Suprapubic skin (tissue), 4 donors: Measurements from ENCODE around the gene CYP2W1. TPM values are rescaled to one million over a fixed set of nuclear protein-coding genes. Genes with fewer than 3 reads are reported as not detected.

ENCODE experiments used
- DNase-seq, 2 donors: peaks; one replicate each; pipeline ENCODE4 v3.0.0-alpha.2; 2019; ENCODE audit warnings: low spot score in 2 of 2
- H3K27ac ChIP-seq: fragments of 200-600 bp; sonication (generic); one replicate; pipeline ENCODE4 v1.5.1; 2019
- H3K27me3 ChIP-seq: fragments of 200-600 bp; sonication (generic); one replicate; pipeline ENCODE4 v1.5.1; 2019
- H3K36me3 ChIP-seq: fragments of 200-600 bp; sonication (generic); one replicate; pipeline ENCODE4 v1.5.1; 2019
- H3K4me1 ChIP-seq: fragments of 200-600 bp; sonication (generic); one replicate; pipeline ENCODE4 v1.5.1; 2019
- H3K4me3 ChIP-seq: fragments of 200-600 bp; sonication (generic); one replicate; pipeline ENCODE4 v1.5.1; 2019; ENCODE audit warnings: mild to moderate bottlenecking
- H3K9me3 ChIP-seq: fragments of 200-600 bp; sonication (generic); one replicate; pipeline ENCODE4 v1.5.1; 2019
- EP300 ChIP-seq: sonication (generic); formaldehyde crosslinking; IDR thresholded peaks from one replicate; pipeline ENCODE4 v1.6.1; 2017; ENCODE audit warnings: antibody characterized with exemption
- POLR2A ChIP-seq, 2 donors: fragments of 450-650 bp; IDR thresholded peaks; one replicate each; pipeline ENCODE4 v1.6.1; 2017; ENCODE audit warnings: antibody characterized with exemption in 2 of 2, mild to moderate bottlenecking in 2 of 2, moderate library complexity in 2 of 2
- POLR2AphosphoS5 ChIP-seq, 3 donors: sonication (generic); formaldehyde crosslinking; IDR thresholded peaks; one replicate each; pipeline ENCODE4 v1.6.1; 2017; ENCODE audit warnings: antibody characterized with exemption in 3 of 3
- WGBS: methylation state at CpG from one replicate; pipeline ENCODE4 v1.1.5; 2018; 5-methylcytosine and 5-hydroxymethylcytosine counted together
- total RNA-seq, 4 donors: library from RNA; depleted of rRNA; stranded (reverse); fragments of >200 nt; gene quantifications; one replicate each; pipeline ENCODE4 v1.1.0, GENCODE V29; 2016
- TF ChIP-seq, protein P1 (sequence below), 2 donors: fragments of 200-600 bp in 1 of 2; fragments of 450-650 bp in 1 of 2; sonication (generic) in 1 of 2; IDR thresholded peaks; one replicate each; pipeline ENCODE4 v1.5.1; 2016 to 2019; ENCODE audit warnings: antibody characterized with exemption in 2 of 2, mild to moderate bottlenecking in 1 of 2, moderate library complexity in 1 of 2

CYP2W1 gene
- total RNA-seq, 4 donors from 2014 or later = 13.3 to 20.8 (median 15.4) TPM

DNA sequence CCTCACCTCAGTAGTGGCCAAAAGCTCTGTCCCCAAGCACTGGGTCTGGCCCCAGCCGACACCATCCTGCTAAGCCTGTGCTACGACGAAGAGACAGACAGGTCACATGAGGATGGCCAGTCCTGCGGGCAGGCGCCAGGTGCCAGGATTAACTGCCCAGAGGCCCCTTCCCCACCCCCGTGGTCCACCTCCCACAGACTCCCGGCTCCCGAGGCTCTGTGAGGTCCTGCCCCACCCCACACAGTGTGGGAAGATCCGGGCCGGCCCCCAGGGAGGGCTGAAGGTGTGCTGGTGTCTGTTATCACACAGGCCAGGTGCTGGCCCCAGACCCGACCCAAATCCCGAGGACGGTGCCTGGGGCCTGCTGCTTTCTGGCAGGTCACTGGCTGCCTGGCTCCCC, 27.2 kb downstream of the CYP2W1 start:
- DNase-seq = no peak
- TF ChIP-seq EP300 (no peak), POLR2A (IDR thresholded peaks at IDR 0.05) (no peak)
- TF ChIP-seq, protein P1, sequence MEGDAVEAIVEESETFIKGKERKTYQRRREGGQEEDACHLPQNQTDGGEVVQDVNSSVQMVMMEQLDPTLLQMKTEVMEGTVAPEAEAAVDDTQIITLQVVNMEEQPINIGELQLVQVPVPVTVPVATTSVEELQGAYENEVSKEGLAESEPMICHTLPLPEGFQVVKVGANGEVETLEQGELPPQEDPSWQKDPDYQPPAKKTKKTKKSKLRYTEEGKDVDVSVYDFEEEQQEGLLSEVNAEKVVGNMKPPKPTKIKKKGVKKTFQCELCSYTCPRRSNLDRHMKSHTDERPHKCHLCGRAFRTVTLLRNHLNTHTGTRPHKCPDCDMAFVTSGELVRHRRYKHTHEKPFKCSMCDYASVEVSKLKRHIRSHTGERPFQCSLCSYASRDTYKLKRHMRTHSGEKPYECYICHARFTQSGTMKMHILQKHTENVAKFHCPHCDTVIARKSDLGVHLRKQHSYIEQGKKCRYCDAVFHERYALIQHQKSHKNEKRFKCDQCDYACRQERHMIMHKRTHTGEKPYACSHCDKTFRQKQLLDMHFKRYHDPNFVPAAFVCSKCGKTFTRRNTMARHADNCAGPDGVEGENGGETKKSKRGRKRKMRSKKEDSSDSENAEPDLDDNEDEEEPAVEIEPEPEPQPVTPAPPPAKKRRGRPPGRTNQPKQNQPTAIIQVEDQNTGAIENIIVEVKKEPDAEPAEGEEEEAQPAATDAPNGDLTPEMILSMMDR (IDR thresholded peaks at IDR 0.05) = no peak
- Histone ChIP-seq H3K27me3 (no peaks in the 10 kb centered on the region), H3K4me3 (no peak overlapping the region), H3K4me1 (peaks cover 35% of the 10 kb centered on the region), H3K27ac (no peak overlapping the region), H3K9me3 (no peaks in the 10 kb centered on the region), H3K36me3 (peaks cover 24% of the 10 kb centered on the region)
- WGBS = no CpG with 5 or more reads among the region's 13 CpGs

- 68% methylated on average over 13 of the region's 13 CpGs for WGBS
- no peak for DNase-seq
- Histone ChIP-seq H3K4me3 (no peak overlapping the region), H3K4me1 (peaks cover 35% of the 10 kb centered on the region), H3K27me3 (no peaks in the 10 kb centered on the region), H3K36me3 (peaks cover 24% of the 10 kb centered on the region), H3K9me3 (no peaks in the 10 kb centered on the region), H3K27ac (no peak overlapping the region)
- no peak for TF ChIP-seq POLR2AphosphoS5 (IDR thresholded peaks at IDR 0.05)
- TF ChIP-seq, protein P1 (IDR thresholded peaks at IDR 0.05) = no peak
- no peak for TF ChIP-seq POLR2A (IDR thresholded peaks at IDR 0.05)
- no peak for TF ChIP-seq EP300
Measured at GRCh38 chr7:1011297-1012003, 28.5 kb downstream of the CYP2W1 start.

GRCh38 chr7:1012004-1012715, 29.2 kb downstream of the CYP2W1 start:
- peak in 1 of 2 donors; percentile 62 for DNase-seq

DNA sequence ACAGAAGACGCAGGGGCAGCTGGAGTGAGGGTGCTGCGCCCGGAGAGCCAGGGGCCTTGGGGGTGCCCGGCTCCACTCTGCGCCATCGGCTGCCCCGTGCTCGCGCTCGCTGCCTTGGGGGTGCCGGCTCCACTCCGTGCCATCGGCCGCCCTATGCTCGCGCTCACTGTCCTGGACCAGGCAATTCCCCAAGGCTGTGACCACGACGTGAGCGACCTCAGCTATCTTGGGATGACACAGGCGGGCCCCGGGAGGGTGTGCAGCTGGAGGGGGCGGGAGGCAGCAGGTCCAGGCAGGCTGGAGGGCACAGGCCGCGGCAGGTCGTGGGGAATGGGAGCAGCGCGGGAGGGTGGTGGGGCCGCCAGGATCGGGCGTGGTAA, 29.7 kb downstream of the CYP2W1 start:
- Histone ChIP-seq H3K27ac (no peak overlapping the region), H3K4me1 (peaks cover 34% of the 10 kb centered on the region), H3K36me3 (peaks cover 17% of the 10 kb centered on the region), H3K27me3 (no peaks in the 10 kb centered on the region), H3K9me3 (no peaks in the 10 kb centered on the region), H3K4me3 (no peak overlapping the region)
- TF ChIP-seq EP300 (no peak), POLR2A (IDR thresholded peaks at IDR 0.05) (no peak), POLR2AphosphoS5 (IDR thresholded peaks at IDR 0.05) (no peak)
- TF ChIP-seq, protein P1 (IDR thresholded peaks at IDR 0.05) = no peak
- 50% methylated on average over 12 of the region's 30 CpGs for WGBS
- DNase-seq = peak in 1 of 2 donors; percentile 62

More at GRCh38 chr7:1012004-1012715, 29.2 kb downstream of the CYP2W1 start:
- WGBS = 74% methylated on average over 17 of the region's 32 CpGs
- H3K4me1 ChIP-seq = peaks cover 35% of the 10 kb centered on the region
- no peak for TF ChIP-seq POLR2A (IDR thresholded peaks at IDR 0.05)
- TF ChIP-seq, protein P1 (IDR thresholded peaks at IDR 0.05) = no peak
- no peak for TF ChIP-seq POLR2AphosphoS5 (IDR thresholded peaks at IDR 0.05)
- TF ChIP-seq EP300 = no peak
- H3K36me3 ChIP-seq = peaks cover 22% of the 10 kb centered on the region
- H3K27me3 ChIP-seq = no peaks in the 10 kb centered on the region
- no peak overlapping the region for H3K27ac ChIP-seq
- no peaks in the 10 kb centered on the region for H3K9me3 ChIP-seq
- H3K4me3 ChIP-seq = no peak overlapping the region

DNA sequence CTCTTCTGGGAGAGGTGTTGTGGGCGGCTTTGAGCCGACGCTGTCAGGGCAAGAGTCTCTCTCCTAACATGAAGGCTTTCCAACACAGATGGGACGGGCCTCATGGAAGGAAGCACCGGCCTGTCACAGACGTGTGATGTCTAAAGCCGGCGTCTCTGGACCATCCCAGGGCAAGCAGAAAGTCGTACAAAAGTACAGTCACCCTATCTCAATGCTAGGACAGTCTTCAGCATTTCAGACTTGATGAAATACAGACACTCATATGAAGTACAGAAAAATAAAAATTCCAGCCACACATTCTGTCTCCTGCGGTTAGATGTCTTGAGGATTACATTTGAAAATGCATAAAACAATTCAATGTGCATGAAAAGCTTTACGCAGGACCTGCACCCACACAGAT, 30.6 kb downstream of the CYP2W1 start:
- H3K4me1 ChIP-seq = peaks cover 31% of the 10 kb centered on the region
- no peak for TF ChIP-seq POLR2A (IDR thresholded peaks at IDR 0.05)
- TF ChIP-seq, protein P1 (IDR thresholded peaks at IDR 0.05) = no peak
- TF ChIP-seq EP300 = no peak
- TF ChIP-seq POLR2AphosphoS5 (IDR thresholded peaks at IDR 0.05) = no peak
- 69% methylated on average over 10 of the region's 11 CpGs for WGBS
- peaks cover 20% of the 10 kb centered on the region for H3K36me3 ChIP-seq
- DNase-seq = no peak
- H3K27me3 ChIP-seq = no peaks in the 10 kb centered on the region
- H3K4me3 ChIP-seq = no peak overlapping the region
- H3K27ac ChIP-seq = no peak overlapping the region
- H3K9me3 ChIP-seq = no peaks in the 10 kb centered on the region
